NCI-H1417 (cell line): Measurements from ENCODE around the gene TUT4.

Source experiments
- DNase-seq, 3 experiments: peaks; one replicate each; lab custom pipeline; 2025; lab: John Stamatoyannopoulos, UW

TUT4 gene

DNA sequence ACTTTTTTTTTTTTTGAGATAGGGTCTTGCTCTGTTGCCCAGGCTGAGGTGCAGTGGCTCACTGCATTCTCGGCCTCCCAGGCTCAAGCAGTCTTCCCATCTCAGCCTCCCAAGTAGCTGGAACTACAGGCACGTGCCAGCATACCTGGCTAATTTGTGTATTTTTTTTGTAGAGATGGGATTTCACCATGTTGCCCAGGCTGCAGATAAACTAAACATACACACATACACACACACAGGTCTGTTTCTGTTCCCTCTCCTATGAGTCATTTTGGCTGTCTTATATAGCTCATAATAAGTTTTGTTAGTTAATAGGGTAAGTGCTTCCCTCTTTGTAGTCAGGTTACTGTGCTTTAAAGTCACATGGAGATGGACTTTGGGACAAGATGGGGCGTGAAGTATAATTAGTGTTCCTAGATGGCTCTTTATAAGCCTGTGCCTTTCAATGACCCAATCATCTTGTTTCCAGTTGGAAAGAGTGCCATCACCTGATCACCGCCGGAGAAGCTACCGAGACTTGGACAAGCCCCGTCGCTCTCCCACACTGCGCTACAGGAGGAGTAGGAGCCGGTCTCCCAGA lies 139.4 kb downstream of the TUT4 start:
- DNase-seq = no peak

- DNase-seq = no peak
Measured at GRCh38 chr1:52404975-52405338, 147.9 kb downstream of the TUT4 start.

DNA sequence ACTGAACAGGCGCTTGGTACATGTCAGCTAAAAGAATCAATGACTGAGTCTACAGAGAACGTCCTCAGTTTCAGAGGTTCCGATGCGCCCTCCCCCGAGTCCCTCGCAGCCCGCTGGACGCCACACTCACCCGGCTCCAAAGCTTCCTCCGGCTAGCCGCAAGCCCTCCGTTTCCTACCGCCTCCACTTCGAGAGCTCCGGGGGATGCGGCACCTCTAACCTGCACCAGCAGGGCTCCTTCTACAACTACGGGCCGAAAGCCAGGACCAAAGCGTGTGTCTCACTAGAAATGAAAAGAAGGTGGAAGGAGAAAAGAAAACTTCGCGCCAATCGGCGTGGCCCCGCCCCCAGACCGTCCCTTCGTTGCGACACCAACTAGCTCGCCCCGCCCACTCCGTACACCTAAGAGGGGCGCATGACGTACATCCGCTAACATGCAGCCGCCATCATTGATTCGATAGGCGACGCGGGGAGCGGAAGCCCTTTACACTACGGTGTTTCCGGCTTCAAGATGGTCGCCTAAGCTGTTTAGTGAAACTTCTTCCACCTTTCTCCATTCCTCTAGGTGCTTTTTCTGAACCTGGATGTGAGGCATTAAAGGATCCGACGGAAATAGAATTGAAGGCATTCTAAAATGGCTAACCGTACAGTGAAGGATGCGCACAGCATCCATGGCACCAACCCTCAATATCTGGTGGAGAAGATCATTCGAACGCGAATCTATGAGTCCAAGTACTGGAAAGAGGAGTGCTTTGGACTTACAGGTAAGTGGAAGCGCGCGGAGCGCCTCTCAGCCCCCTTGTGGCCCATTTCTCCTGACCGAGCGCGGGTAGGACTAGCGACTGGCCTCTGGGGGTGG lies 148.5 kb downstream of the TUT4 start, which contains the start of the genes ORC1 and PRPF38A:
Gene ORC1 (minus strand): TSS at position 308 of the 859 bp plus-strand sequence. CDS start 2,200 bp downstream, outside the sequence.
Gene PRPF38A (plus strand): TSS at position 487 of the 859 bp plus-strand sequence. CDS start 148 bp downstream, at position 635.
- peak; percentile 96 to 99 (median 99) for DNase-seq

DNA sequence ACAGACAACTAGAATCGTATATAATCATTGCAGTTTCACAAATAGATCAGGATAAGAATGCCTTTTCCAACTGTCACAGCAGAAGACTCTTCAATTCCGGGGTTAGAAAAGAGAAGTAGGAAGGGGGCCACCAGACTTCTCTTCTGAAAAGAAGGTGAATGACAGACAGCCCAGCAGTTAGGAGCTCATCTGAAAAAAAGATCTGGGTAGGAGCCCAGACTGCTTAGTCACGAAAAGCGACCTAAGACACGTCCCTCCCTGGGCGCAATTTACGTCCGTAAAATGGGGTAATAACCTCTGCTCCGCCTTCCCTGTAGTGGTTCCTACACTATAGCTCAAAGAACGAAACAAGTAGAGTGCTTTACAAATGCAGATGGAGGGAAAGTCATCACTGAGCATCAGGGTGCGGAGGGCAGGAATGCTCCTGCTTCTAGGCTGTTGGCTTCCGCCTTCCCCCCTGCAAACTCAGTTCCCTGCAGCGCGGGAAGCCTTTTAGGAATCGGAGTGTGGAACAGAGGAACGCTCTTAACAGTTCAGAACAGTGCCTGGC lies 149.3 kb downstream of the TUT4 start:
- peak in 1 of 3 experiments; percentile 62 for DNase-seq

DNA sequence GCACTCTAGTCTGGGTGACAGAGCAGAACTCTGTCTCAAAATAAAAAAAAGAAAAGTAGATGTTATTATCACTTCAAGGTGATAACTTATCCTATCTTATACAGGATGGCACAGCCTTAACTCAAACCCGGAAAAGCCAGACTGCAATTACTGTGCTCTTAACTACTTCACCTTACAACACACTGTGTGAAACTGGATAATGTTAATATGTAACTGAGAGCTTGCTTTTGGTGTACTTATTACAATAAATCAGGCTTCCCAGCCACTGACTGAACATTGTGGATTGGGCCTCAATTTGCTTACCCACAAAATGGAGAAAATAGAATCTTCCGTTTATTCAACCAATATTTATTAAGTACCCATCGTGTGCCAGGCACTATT lies 150.0 kb downstream of the TUT4 start:
- peak in 1 of 3 experiments; percentile 5 for DNase-seq

DNA sequence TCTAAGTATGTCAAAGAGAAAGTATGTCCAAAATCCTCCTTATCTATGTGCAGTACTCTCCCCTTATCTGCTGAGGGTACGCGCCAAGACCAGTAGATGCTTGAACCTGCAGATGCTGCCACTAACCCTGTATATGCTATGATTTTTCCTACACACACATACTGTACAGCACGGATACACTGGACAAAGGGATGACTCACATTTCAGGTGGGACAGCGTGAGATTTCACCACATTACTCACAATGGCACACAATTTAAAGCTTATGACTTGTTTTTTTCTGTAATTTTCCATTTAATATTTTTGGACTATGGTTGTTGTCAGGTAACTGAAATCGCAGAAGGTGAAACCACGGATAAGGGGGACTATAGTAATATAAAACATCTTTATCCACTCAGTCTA lies 152.8 kb downstream of the TUT4 start:
- no peak for DNase-seq

DNA sequence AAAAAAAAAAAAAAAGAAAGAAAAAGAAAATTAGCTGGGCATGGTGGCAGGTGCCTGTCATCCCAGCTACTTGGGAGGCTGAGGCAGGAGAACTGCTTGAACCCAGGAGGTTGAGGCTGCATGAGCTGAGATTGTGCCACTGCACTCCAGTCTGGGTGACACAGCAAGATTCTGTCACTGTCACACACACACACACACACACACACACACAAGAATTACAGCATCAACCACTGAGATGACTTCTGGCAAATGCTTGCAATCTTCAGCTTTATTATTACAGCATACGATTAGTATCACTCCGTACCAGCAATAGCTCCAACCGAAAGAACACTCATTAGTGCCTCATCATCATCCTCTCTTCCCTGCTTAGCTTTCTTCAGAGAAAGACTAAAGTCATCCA lies 153.3 kb downstream of the TUT4 start:
- no peak for DNase-seq

GRCh38 chr1:52393174-52393573 lies 159.7 kb downstream of the TUT4 start:
- no peak for DNase-seq

DNA sequence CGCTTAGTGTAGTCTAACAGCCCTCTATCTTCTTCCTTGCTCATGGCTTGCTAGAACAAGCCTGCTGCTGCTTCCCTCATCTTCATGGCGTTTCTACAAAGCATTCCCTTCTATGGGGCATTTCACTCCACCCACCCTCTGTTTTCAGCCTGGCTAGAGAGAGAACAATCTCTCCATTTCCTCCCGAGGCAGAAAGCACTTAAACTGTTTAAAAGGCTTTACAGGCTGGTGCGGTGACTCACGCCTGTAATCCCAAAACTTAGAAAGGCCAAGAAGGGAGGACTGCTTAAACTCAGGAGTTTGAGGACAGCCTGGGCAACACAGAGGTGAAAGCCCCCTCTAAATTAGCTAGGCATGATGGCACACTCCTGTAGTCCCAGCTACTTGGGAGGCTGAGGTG lies 166.4 kb downstream of the TUT4 start:
- no peak for DNase-seq

GRCh38 chr1:52385376-52385775 lies 167.5 kb downstream of the TUT4 start:
- no peak for DNase-seq
